Medulla oblongata (tissue), 1 donor: Measurements from ENCODE around the gene TBC1D2.
A peak's percentile ranks its signal among the peaks of the same experiment; 100 is the strongest.
"Not testable (repeated sequence)": the region's sequence is repeated elsewhere in the genome, so short reads cannot be mapped to it uniquely, and the experiment has no call there.

Experiments
- DNase-seq: peaks from one replicate; pipeline ENCODE4 v3.0.0-alpha.2; 2015; ENCODE audit errors: extremely low spot score

Gene TBC1D2, protein sequence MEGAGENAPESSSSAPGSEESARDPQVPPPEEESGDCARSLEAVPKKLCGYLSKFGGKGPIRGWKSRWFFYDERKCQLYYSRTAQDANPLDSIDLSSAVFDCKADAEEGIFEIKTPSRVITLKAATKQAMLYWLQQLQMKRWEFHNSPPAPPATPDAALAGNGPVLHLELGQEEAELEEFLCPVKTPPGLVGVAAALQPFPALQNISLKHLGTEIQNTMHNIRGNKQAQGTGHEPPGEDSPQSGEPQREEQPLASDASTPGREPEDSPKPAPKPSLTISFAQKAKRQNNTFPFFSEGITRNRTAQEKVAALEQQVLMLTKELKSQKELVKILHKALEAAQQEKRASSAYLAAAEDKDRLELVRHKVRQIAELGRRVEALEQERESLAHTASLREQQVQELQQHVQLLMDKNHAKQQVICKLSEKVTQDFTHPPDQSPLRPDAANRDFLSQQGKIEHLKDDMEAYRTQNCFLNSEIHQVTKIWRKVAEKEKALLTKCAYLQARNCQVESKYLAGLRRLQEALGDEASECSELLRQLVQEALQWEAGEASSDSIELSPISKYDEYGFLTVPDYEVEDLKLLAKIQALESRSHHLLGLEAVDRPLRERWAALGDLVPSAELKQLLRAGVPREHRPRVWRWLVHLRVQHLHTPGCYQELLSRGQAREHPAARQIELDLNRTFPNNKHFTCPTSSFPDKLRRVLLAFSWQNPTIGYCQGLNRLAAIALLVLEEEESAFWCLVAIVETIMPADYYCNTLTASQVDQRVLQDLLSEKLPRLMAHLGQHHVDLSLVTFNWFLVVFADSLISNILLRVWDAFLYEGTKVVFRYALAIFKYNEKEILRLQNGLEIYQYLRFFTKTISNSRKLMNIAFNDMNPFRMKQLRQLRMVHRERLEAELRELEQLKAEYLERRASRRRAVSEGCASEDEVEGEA

DNA sequence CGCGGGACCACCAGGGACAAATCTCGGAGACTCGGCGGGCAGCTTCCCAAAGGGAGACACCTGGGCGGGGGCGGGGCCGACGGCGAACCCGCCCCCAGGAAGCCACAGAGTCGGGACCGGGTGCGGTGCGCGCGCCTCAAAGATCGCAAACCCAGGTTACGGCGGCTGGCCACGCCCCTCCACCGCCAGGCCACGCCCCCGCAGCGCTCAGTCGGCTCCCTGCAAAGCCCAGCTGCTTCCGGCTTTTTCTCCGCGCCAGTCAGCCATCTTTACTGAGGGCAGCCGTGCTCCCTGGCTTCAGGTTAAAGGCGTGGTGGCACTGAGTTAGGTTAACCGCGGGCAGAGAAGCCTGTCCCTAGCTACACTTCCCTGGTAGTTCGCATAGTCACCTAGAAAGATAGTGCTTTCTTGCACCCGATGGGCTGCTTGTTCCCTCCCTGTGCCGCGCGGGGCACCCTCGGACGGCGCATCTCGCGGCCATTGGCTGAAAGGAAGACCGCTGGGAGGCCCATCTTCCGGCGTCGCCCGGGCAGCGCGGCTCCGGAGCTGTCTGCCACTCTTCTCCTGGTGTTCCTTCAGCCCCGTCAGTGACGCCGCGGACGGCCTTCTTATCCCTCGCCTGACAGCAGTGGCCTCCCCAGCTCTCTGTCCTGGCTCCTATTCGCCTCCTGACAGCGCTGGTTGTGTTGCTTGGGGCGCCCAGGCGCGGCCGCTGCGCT, at the start of gene TBC1D2:
Gene TBC1D2 (minus strand): TSS at position 72 of the 719 bp plus-strand sequence. CDS start 108 bp downstream, outside the sequence.
- DNase-seq = peak; percentile 96

DNA sequence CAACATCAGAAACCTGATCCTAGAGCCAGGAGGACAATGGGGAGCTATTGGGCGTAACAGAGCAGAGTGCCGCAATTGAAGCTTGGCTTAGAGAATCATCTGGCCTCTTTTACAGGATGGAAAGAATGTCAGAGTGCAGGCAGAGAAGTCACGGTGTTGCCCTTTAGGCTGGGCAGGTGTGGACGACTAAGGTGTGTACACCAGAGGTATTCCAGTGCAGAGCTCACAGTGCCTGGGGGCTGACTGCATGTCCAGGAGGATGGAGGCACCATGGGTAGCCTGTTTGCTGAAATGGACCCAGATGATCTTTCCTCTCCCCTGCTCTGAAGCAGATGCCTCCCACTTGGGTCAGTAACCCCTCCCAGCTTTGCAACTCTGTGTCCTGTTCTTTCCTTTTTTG, 48.9 kb upstream of the TBC1D2 start:
- no peak for DNase-seq

DNA sequence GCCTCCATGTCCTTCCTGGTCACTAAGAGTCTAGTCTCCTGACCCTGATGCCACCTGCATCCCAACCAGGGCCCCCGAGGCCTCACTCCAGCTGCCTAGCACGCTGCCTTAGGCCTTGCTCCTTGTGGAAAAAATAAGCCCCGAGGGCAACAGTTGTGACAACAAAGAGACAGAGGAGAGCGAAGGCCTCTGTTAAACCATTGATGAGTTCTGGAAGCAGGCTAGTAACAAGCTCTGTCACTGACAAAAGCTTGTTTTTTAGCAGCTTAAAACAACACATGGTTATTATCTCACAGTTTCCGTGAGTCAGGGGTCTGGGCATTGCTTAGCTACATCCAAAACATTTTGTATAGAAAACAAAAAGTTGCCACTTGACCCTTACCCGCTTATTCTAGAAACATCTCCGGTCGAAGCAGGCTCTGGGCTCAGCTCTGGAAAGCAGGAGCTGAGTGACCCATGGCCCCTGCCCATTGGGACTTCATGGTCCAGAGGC, 48.2 kb upstream of the TBC1D2 start:
- no peak for DNase-seq

DNA sequence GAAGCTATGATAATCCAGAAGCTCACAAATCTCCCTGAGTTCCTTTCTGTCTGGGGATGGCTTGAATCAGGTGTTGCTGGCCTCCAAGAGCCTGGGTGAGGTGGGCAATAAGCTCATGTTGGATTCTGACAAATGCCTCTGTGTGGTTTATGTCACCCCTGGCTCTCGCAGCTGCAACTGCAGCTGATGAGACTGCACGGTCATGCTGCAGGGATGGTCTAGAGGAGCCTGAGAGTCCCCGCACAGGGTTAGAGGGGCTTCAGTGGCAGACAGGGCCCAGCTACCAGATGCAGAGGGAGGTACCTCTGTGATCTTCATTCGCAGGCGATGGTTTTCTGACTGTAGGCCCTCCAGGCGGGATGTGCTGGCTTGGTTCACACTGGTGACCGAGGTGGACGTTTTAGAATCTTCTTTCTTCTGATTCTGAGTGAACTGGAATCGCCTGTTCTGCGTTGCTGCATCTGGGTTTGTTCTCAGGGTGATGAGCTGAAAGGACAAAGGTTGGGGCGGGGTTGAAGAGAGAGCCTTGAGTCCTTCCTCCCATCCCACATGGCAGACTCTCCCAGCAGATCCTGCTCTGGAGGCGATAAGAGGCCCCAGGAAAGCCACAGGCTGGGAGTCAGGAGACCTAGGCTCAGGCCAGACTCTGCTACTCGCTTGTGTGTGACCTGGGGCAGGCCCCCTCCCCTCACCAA, 47.6 kb upstream of the TBC1D2 start:
- DNase-seq = no peak

DNA sequence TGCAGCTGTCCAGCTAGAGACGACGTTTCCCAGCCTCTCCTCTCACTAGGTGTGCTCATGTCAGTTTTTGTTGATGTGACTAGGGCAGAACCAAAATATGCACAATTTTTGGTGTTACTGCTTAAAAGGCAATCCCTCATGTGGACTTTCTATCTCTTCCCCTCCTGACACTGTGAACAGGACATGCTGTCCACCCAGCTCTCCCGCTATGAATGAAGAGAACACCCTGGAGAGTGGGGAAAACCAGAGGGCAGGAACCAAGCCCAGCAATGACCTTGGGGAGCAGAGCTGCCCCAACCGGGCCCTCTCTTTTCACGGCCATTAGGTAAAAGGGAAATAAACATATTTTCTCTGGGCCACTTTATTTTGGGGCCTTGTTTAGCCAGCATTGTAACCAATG, 46.7 kb upstream of the TBC1D2 start:
- DNase-seq = no peak

DNA sequence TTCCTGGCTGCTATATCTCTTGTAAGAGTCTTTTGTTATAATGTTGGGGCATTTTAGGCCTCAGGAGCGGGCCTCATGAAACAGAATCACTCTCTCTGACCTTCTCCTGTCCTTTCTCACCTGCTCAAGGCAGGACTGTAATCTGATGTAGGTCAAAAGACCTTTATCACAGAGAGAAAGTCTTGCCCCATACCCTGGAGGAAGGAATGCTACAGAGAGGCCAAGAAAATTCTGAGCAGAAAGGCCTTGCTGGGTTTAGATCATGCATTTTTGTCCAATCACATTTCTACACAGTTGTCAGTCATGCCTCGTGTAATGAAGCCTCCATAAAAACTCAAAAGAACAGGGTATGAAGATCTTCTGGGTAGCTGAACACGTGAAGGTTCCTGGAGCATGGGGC, 45.2 kb upstream of the TBC1D2 start:
- DNase-seq = no peak

DNA sequence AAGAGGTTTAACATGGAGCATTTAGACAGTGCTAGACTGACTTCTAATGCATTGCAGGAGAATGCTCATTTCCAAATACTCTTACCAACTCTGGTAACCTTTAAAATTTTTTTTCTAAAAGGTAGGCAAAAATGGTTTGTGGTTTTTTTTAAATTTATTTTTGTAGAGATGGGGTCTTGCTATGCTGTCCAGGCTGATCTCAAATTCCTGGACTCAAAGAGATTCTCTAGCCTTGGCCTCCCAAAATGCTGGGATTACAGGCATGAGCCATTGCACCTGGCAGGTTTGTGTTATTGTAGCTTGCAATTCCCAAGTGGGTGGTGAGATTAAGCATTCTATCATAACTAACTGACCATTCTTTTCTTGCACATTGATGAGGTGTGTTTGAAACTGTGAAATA, 43.0 kb upstream of the TBC1D2 start:
- DNase-seq = no peak

DNA sequence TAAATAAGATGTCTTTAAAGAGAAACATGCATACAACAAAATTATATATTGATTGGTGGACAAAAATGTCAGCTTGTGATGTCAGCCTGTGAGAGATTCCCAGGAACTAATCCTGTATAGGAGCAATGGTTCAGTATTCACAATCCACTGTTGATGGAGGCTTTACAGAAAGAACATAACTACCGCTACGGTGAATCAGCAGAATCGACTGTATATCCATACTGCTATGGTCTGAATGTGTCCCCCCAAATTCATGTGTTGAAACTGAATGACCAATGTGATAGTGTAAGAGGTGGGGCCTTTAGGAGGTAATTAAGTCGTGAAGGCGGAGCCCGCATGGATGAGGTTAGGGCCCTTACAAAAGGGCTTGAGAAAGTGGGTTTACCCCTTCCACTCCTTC, 40.4 kb upstream of the TBC1D2 start:
- DNase-seq = no peak

DNA sequence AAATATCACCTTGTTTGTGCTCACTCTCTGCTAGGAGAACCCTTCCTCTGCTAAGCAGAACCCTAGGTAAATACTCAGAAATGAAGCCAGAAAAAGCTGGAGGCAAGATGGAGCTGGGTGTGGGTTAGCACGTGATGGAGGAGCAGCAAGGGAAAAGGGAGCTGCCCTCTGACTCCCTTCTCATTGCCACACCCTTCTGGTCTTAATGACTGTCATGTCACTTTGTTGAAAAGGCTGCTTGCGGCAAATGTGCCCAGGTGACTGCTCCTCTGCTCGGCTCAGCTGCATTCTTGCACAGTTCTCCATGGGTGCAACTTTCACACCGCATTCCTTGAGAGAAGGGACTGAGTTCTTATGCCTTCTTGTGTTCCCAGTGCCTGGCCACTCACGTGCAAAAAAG, 36.4 kb upstream of the TBC1D2 start:
- DNase-seq = no peak

DNA sequence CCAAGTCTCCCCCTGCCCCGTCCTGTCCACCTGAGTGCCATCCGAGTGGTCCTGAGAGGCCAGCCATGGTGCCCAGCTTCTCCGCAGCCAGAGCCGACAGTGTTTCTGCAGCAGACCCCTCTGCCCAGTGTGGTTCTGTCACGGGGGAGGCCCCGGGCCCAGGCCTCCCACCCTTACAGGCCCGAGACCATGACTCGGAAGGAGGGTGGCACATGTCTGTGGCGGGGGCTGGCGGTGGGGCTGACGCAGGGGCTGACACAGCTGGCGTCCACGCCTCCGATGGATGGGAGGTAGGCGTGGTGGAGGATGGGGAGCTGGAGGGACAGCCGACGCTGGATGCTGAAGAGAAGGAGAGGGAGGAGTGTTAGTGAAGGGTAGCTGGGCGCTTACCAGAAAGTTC, 35.0 kb upstream of the TBC1D2 start:
- DNase-seq = no peak

DNA sequence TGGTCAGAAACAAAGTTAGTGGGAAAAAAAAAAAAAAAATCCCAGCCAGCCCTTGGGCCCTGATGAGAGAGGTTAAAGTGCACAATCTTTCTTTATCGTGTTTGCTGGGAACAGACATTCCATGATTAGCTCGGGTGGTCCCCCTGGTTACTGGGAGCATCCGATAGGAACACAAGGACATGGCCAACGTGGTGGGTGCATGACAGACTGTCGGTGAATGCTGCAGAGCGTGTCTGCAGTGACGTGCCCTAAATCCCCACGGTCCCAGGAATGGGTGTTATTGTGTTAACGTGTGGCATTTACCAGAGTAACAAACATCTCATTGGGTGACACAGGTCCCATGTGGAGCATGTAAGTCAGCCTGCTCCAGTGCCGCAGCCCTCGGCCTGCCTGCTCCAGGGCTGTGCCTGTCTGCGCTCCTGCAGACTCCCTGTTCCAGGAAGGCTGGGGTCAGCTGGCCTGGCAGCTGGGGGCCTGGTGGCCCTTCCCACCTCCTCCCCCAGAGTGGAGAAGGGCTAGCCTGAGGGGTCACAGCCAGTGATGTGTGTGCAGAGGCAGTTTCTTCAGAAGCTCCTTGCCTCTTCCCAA, 34.3 kb upstream of the TBC1D2 start:
- no peak for DNase-seq

DNA sequence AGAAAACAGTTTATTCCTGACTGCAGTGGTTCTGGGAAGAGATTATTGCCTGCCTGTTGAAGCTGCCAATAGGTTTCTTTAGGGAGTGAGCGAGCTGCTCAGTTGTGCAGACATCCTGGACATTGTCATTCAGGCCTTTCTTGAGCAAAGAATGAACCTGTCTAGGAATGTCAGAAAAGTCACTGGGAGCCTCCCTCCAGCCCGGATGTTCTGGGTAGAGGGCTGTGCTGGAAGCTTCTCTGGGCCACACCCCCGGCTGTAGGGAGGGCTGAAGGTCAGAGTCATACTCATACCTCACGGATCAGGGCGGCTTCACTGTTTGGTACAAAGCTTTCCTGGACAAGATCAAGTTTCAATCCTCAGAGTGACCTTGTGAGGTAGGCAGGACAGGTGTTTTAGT, 33.4 kb upstream of the TBC1D2 start:
- no peak for DNase-seq

DNA sequence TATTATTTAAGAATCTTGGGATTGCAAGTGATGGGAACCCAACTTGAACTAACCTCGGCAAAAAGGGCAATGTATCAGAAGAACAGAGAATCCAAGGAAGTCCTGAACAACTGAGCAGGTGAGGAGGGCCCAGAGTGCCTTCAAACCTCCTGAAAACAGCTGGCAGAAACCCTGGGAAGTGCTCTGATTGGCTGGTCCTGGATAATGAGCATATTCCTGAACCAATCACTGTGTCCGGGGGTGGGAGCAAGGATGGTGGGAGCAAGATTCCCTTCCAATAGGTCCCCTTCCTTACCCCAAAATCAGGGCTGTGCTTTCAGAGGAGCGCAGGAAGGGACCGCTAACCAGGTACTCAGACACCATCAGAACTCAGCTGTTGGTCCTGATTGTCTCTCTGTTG, 31.9 kb upstream of the TBC1D2 start:
- no peak for DNase-seq

DNA sequence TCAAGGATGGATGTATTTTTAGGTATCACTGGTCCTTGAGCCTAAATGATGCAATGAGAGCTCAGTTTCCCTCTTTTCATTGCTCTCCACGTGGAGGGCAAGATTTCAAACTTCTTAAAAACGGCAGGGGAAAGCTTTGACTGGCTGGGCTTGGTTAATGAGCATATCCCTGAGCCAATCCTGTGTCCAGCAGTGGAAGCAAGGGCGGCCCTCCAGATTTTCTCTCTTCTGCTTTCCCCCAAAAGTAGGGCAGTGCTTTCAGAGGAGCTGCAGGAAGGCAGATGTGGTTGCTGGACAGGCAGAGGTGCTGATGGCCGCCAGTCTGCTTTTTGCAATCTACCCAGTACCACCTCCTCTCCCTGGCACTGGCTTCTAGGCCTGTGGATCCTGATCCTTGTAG, 30.0 kb upstream of the TBC1D2 start:
- DNase-seq = no peak

DNA sequence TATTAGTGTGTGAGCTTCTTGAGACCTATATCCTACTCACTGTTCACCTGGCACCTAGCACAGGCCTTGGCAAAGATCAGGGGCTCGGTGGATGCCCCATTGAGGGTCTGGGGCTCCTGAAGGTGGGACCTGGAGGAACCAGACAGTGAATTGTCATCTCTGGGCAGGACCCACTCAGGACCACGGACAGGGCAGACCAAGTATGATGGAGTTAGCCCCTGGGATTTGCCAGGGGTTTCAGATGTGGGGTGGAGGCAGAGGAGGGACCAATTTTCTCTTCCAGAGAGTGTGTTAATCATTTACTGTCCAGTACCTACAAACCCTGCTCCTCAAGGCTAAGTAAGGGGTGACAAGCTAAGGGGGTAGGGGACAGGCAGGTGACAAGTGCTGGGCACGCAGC, 29.3 kb upstream of the TBC1D2 start:
- DNase-seq = no peak

DNA sequence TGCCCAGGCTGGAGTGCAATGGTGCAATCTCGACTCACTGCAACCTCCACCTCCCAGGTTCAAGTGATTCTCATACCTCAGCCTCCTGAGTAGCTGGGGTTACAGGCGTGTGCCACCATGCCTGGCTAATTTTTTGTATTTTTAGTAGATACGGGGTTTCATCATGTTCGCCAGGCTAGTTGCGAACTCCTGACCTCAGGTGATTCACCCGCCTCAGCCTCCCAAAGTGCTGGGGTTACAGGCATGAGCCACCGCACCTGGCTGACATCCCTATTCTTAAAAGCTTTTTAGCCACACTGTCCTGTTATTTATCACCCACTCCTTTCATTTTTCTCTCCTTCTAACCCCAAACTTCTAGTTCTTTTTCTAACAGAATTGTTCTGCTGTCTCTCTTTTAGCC, 27.7 kb upstream of the TBC1D2 start:
- not testable (repeated sequence) for DNase-seq

DNA sequence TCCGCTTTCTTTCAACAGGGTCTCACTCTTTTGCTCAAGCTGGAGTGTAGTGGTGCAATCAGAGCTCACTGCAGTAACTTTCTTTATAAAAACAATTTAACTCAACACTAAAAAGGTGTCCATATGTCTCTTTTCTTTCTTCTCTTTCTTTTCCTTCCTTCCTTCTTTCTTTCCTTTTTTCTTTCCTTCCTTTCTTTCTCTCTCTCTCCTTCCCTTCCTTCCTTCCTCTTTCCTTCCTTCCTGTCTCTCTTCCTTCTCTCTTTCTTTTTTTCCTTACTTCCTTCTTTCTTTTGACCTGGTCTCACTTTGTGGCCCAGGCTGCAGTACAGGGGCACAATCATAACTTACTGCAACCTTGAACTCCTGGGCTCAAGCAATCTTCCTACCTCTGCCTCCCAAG, 25.8 kb upstream of the TBC1D2 start:
- no peak for DNase-seq

DNA sequence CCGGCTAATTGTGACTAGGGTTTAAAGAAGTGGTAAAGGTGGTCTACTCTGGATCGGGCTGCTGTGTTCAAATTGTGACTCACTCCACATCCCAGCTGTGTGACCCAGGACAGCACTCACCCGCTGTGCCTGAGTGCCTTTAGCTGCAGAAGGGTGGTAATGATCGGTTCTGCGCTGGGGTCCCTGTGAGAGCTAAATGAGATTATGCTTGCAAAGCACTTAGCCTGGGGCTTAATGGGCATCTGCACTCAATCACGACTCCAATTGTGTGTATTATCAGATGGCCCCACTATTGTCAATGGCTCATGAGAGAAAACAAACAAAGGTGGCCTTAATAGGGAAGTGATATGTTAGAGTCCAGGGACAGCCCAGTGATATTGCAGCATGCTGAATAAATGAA, 25.1 kb upstream of the TBC1D2 start:
- no peak for DNase-seq

DNA sequence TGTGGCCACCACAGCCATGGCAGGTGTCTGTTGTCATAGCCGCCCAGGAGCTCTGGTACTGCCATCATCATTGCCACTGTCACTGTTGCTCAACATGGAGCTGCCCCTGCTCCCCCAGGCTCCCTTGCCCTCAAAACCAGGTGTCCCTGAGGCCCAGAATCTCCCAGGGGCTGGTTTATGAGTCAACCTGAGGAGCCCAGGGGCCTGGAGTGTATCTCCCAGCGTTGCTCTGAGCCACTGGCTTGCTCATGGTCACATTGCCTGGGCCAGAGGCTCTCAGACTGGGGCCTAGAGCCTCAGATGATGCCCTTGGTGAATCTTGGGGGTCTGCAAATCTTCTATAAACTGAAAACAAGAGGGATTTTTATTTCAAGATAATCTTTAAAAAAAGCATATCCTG, 24.7 kb upstream of the TBC1D2 start:
- DNase-seq = no peak

DNA sequence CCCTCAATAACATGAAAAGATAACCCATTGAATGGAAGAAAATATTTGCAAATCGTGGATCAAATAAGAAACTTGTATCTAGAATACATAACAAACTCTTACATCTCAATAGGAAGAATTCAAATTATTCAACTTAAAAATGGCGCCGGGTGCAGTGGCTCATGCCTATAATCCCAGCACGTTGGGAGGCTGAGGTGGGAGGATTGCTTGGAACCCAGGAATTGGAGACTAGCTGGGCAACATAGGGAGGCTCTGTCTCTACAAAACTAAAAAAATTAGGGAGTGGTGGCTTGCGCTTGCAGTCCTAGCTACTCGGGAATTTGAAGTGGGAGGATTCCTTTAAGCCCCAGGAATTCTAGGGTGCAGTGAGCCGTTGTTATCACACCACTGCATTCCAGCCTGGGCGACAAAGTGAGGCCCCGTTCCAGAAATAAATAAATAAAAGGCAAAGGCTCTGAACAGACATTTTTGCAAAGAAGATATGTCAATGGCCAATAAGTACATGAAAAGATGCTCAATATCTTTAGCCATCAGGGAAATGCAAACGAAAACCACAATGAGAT, 21.5 kb upstream of the TBC1D2 start:
- DNase-seq = no peak

DNA sequence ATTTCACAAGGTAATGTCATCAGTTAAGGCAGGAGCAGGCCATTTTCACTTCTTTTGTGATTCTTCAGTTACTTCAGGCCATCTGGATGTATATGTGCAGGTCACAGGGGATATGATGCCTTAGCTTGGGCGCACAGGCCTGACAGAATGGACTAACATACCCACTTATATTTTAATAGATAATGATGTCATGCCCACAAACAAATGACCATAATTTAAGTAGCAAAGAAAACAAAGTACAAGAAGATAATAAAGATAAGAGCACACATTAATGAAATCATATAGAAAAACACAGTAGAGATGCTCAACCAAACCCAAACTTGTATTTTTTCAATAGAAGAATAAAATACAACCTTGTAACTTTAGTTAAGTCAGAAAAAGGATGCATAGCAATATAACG, 19.7 kb upstream of the TBC1D2 start:
- DNase-seq = no peak
